ENCODE measurements around the gene KPNA6. TPM values are rescaled to one million over a fixed set of nuclear protein-coding genes. Genes with fewer than 3 reads are reported as not detected.
A peak's percentile ranks its signal among the peaks of the same experiment; 100 is the strongest.
"Not testable (repeated sequence)": the region's sequence is repeated elsewhere in the genome, so short reads cannot be mapped to it uniquely, and the experiment has no call there.

KPNA6 gene
- total RNA-seq, 2 donors from 2014 or later, result 62.0 to 103 TPM

GRCh38 chr1:32091176-32091575, 16.7 kb upstream of the KPNA6 start:
- H3K9me3 Mint-ChIP-seq, result no peaks in the 10 kb centered on the region
- no peak for ATAC-seq

GRCh38 chr1:32091591-32091990, 16.3 kb upstream of the KPNA6 start:
- no peak overlapping the region for H3K27ac Mint-ChIP-seq
- no peak for ATAC-seq
- no peak for DNase-seq (ENCODE audit: low spot score in 2 of 2)
- H3K9me3 Mint-ChIP-seq, result no peaks in the 10 kb centered on the region
- H3K36me3 Mint-ChIP-seq, result no peaks in the 10 kb centered on the region

More at GRCh38 chr1:32091176-32091575, 16.7 kb upstream of the KPNA6 start:
- Mint-ChIP-seq H3K27ac (no peak overlapping the region), H3K36me3 (no peaks in the 10 kb centered on the region)
- DNase-seq (ENCODE audit: low spot score in 2 of 2), result no peak

GRCh38 chr1:32094746-32095521, 12.9 kb upstream of the KPNA6 start:
- no peaks in the 10 kb centered on the region for H3K36me3 Mint-ChIP-seq

GRCh38 chr1:32099426-32099825, 8.4 kb upstream of the KPNA6 start:
- H3K27ac Mint-ChIP-seq, result peak overlapping the region in 1 of 2 donors; percentile 47
- no peaks in the 10 kb centered on the region for H3K36me3 Mint-ChIP-seq
- H3K9me3 Mint-ChIP-seq, result no peaks in the 10 kb centered on the region
- no peak for ATAC-seq
- DNase-seq (ENCODE audit: low spot score in 2 of 2), result no peak

More at GRCh38 chr1:32094746-32095521, 12.9 kb upstream of the KPNA6 start:
- no peaks in the 10 kb centered on the region for H3K9me3 Mint-ChIP-seq
- DNase-seq (ENCODE audit: low spot score in 2 of 2) (no peak), ATAC-seq (no peak)
- no peak overlapping the region for H3K27ac Mint-ChIP-seq

- peak overlapping the region in 1 of 2 donors; percentile 57 for H3K27ac Mint-ChIP-seq
- no peak for ATAC-seq
- DNase-seq (ENCODE audit: low spot score in 2 of 2), result no peak
- no peaks in the 10 kb centered on the region for H3K36me3 Mint-ChIP-seq
- no peaks in the 10 kb centered on the region for H3K9me3 Mint-ChIP-seq
Observed at GRCh38 chr1:32100359-32100758, 7.5 kb upstream of the KPNA6 start.

- Mint-ChIP-seq H3K36me3 (no peaks in the 10 kb centered on the region), H3K27ac (peak overlapping the region in 1 of 2 donors; percentile 57), H3K9me3 (no peaks in the 10 kb centered on the region)
- DNase-seq (ENCODE audit: low spot score in 2 of 2) (no peak), ATAC-seq (no peak)
Observed at GRCh38 chr1:32100807-32101708, 6.8 kb upstream of the KPNA6 start.

- no peak for ATAC-seq
- no peak for DNase-seq (ENCODE audit: low spot score in 2 of 2)
- Mint-ChIP-seq H3K9me3 (no peaks in the 10 kb centered on the region), H3K27ac (no peak overlapping the region), H3K36me3 (peaks cover 6 to 15% of the 10 kb centered on the region in 2 donors)
Observed at GRCh38 chr1:32104127-32104526, 3.7 kb upstream of the KPNA6 start.

GRCh38 chr1:32105338-32105737, 2.5 kb upstream of the KPNA6 start:
- ATAC-seq (no peak), DNase-seq (ENCODE audit: low spot score in 2 of 2) (no peak)
- H3K36me3 Mint-ChIP-seq, result peaks cover 6 to 16% of the 10 kb centered on the region in 2 donors
- no peaks in the 10 kb centered on the region for H3K9me3 Mint-ChIP-seq
- no peak overlapping the region for H3K27ac Mint-ChIP-seq

- DNase-seq (ENCODE audit: low spot score in 2 of 2), result no peak
- Mint-ChIP-seq H3K9me3 (no peaks in the 10 kb centered on the region), H3K27ac (peak overlapping the region; percentile 22 to 97), H3K36me3 (peaks cover 11 to 16% of the 10 kb centered on the region in 2 donors)
- no peak for ATAC-seq
Observed at GRCh38 chr1:32106663-32107275, 1.1 kb upstream of the KPNA6 start.

GRCh38 chr1:32111040-32111623, 3.3 kb downstream of the KPNA6 start:
- ATAC-seq (no peak), DNase-seq (ENCODE audit: low spot score in 2 of 2) (no peak)
- Mint-ChIP-seq H3K27ac (no peak overlapping the region), H3K36me3 (peaks cover 14 to 16% of the 10 kb centered on the region in 2 donors), H3K9me3 (no peaks in the 10 kb centered on the region)

- H3K36me3 Mint-ChIP-seq, result peaks cover 14 to 16% of the 10 kb centered on the region in 2 donors
- ATAC-seq (no peak), DNase-seq (ENCODE audit: low spot score in 2 of 2) (no peak)
- no peak overlapping the region for H3K27ac Mint-ChIP-seq
- no peaks in the 10 kb centered on the region for H3K9me3 Mint-ChIP-seq
Observed at GRCh38 chr1:32111789-32112188, 3.9 kb downstream of the KPNA6 start.

GRCh38 chr1:32112806-32113375, 5.0 kb downstream of the KPNA6 start:
- Mint-ChIP-seq H3K36me3 (peaks cover 13 to 14% of the 10 kb centered on the region in 2 donors), H3K9me3 (no peaks in the 10 kb centered on the region), H3K27ac (peak overlapping the region; percentile 33 to 68)
- no peak for DNase-seq (ENCODE audit: low spot score in 2 of 2)
- ATAC-seq, result peak; percentile 15

- not testable (repeated sequence) for ATAC-seq; DNase-seq (ENCODE audit: low spot score in 2 of 2); H3K9me3 Mint-ChIP-seq
- Mint-ChIP-seq H3K27ac (peak overlapping the region; percentile 33 to 68), H3K36me3 (peaks cover 8 to 11% of the 10 kb centered on the region in 2 donors)
Observed at GRCh38 chr1:32113436-32113835, 5.6 kb downstream of the KPNA6 start.

- Mint-ChIP-seq H3K9me3 (no peaks in the 10 kb centered on the region), H3K27ac (no peak overlapping the region), H3K36me3 (peaks cover 0 to 9% of the 10 kb centered on the region in 2 donors)
- ATAC-seq, result no peak
- DNase-seq (ENCODE audit: low spot score in 2 of 2), result no peak
Observed at GRCh38 chr1:32114420-32114819, 6.6 kb downstream of the KPNA6 start.

- H3K27ac Mint-ChIP-seq, result peak overlapping the region in 1 of 2 donors; percentile 77
- no peak for DNase-seq (ENCODE audit: low spot score in 2 of 2)
- peaks cover 0 to 9% of the 10 kb centered on the region in 2 donors for H3K36me3 Mint-ChIP-seq
Observed at GRCh38 chr1:32115496-32115895, 7.6 kb downstream of the KPNA6 start.

GRCh38 chr1:32116531-32116930, 8.7 kb downstream of the KPNA6 start:
- peaks cover 0 to 14% of the 10 kb centered on the region in 2 donors for H3K36me3 Mint-ChIP-seq
- no peak for ATAC-seq
- no peak overlapping the region for H3K27ac Mint-ChIP-seq
- H3K9me3 Mint-ChIP-seq, result no peaks in the 10 kb centered on the region
- DNase-seq (ENCODE audit: low spot score in 2 of 2), result no peak

More at GRCh38 chr1:32115496-32115895, 7.6 kb downstream of the KPNA6 start:
- no peaks in the 10 kb centered on the region for H3K9me3 Mint-ChIP-seq
- no peak for ATAC-seq
